GM18951 (cell line): ENCODE data around the gene MAML3.

Experiments
- POLR2A ChIP-seq: IDR thresholded peaks from 4 replicates; pipeline ENCODE4 v1.6.1; 2011; ENCODE audit warnings: mild to moderate bottlenecking; ENCODE audit not compliant: insufficient read length, insufficient read depth; ENCODE audit errors: extremely low read depth
- in situ Hi-C: fragments of 300-500 bp; cut with MboI; formaldehyde crosslinking; loops from one replicate; pipeline ENCODE4 v1.12.0; 2022; ENCODE audit warnings: low sequenced_read_pairs, mixed read lengths, inconsistent platforms; ENCODE audit not compliant: unreplicated experiment

MAML3 gene

DNA sequence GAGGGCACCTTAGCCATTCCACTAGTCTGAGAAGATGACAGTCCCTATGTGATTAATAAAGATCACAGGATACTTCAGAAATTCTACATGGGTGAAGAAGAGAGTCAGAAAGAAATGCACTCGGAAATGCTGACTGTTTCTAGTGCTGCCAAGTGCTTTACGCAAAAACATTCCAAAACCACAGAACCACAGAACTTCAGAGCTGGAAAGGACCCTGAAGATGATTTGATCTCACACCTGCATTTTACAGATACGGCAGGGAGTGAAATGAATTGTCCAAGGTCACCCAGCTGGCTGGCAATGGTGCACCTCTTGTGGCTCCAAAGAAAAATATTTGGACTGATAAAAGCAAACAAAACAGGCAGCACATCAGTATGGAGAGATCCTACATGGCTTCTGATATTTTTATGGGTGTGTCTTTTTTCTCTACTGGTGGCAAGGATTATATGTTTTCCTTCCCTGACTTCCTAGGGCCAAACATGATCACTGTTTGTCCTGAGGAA is 115.9 kb downstream of the MAML3 start:
- in situ Hi-C loops = no loop called here
- TF ChIP-seq POLR2A = no peak

DNA sequence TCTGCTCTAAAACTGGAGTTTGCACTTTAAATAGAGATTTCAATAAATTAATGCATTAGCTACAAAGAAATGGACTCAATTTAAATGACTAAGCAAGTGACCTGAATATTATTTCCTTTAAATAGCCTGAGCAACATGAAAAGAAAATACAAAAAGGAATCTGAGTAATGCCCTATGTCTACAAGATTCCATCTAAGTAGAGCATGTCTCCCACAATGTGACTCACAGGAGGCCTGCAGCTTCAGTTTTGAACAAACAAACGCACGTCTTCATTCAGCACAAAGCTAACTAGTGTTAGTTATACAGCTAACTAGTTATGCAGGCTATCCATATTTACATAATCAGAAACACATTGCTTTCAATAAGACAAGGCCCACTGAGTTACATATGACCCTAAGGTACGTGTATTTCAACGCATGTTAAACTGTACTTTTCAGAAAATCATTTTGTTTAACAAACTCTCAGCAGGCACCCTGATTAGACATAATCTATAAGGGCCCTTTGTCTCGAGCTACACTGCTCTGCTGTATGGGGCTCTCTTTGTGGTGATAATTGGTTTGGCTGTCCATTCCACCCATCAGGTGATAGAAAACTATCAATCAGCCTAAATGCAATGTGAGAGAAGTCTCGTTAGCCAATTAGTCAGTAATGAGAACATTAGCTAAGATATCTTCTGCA is 116.5 kb downstream of the MAML3 start:
- in situ Hi-C loops = no loop called here
- no peak for TF ChIP-seq POLR2A

DNA sequence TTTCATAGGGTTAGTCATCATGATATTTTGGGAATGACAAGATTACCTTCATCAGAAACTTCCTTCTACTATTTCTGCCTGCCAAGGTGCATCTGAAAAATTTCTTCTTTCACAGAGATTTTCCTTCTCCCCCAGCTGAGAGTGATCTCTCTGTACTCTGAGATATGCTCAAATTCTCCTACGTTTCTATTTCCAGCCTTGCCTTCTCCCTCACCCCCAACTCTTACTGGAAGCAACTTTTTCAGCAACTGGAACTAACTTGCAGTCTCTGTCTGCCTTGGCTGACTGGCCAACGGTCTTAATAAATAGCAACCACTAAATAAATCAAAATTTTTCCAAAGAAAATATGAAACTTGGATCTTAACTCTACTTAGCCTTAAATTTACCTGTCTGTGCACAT is 122.3 kb downstream of the MAML3 start:
- no peak for TF ChIP-seq POLR2A
- in situ Hi-C loops = no loop called here

DNA sequence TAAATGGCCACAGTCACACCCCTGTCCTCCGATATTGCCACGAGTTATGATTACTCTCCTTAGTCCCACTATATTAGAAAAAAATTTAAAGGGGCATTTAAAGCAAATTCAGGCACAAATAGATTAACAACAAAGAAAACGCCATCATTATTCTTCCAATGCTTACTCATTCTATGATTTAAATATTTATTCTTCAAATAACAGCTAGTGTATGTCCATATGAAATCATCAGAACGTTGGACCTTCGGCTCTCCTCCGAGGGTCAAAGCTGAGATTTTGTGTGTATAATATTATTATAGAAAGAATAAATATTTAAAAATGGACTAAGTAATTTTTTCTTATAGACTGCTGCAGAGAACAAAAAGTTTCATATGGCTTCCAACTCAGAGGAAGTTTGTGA is 122.9 kb downstream of the MAML3 start:
- TF ChIP-seq POLR2A = no peak
- in situ Hi-C loops = no loop called here

DNA sequence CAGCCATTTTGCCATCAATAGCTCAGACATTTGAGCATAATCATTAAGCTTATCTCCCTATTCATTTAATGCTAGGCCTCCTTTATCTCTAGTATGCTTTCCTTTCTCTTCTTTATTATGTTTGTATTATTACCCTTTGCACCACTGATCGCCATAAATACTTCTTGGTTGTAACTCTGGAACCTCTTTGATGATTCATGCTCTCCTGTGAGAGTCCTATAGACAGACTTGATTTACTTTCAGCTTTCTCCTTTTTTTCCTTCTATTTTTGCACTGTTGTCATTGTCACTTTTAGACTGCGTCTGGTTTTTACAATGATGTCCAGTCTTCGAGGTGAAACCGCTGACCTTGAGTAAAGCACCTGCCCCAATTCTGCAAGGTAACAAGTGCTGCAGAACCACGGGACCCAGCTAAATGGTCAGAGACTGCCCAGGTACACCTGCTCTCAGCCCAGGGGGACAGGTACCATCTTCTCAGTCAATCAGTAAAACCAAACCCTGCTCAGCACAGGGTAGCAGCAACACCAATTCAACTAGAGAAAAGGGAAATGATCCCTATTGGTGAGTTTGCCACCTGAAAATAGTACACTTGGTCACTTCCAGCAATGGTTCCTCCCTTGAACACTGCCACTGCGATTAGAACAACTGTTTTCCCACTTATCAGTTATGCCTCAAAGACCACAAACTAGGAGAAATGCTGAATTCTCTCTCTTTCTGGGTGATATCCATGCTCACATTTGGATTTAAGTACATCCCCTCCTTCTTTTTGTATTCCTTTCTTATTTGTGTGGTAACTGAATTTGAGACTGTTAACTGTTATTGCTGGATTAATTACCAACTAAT is 125.1 kb downstream of the MAML3 start:
- in situ Hi-C loops = no loop called here
- TF ChIP-seq POLR2A = no peak

DNA sequence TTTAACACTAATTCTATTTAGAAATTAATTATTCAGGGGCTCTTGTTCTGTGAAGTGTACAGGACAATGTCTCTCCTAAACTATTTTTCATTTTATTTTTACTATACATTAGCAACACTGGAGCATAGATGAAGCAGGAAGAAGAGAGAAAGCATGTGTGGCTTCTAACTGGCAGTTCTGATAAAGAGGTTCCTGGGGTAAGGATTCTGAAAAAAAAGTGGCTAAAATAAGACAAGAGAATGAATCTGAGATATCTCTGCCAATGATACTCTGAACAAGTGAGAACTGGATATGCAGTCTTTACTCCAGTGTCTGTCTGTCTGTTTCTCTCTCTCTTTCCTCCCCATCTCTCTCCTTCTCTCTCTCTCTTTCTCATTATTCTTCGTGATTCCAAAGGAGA is 125.9 kb downstream of the MAML3 start:
- no peak for TF ChIP-seq POLR2A
- in situ Hi-C loops = no loop called here

DNA sequence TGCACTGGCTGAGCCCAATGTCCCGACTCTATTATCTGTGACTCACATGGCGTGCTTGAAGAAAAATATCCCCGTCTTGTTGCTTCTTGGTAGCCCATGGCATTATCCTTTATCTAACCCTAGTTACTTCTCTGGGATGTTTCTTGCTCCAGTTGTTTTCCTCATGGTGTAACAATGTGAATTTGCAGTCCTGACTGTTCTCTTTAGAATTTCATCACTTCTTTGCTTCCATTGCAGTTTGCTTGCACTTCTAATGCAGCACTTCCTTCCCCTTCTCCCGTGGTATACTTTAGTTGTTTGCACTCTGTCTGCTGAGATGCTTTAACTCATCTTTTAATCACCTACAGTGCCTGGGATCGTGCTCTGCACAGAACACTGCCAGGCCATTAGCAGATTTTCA is 126.9 kb downstream of the MAML3 start:
- in situ Hi-C loops = no loop called here
- no peak for TF ChIP-seq POLR2A

DNA sequence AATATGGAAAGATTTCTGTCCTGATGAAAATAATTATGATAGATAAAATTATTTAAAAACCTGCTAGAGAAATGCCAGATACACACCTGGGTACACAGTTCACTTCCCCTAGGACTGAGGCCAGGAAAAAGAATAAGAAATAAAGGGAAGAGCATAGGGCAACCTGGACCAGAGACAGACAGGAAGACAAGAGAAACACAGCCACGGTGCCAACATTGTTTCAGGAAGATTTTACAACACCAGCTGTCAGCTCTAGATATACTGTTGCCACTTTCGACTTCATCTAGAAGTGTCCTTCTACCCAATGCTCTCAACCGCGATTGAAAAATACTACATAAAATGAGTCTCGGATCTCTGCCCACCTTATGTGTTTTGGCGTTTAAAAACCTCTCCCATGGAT is 128.5 kb downstream of the MAML3 start:
- no peak for TF ChIP-seq POLR2A
- in situ Hi-C loops = no loop called here

DNA sequence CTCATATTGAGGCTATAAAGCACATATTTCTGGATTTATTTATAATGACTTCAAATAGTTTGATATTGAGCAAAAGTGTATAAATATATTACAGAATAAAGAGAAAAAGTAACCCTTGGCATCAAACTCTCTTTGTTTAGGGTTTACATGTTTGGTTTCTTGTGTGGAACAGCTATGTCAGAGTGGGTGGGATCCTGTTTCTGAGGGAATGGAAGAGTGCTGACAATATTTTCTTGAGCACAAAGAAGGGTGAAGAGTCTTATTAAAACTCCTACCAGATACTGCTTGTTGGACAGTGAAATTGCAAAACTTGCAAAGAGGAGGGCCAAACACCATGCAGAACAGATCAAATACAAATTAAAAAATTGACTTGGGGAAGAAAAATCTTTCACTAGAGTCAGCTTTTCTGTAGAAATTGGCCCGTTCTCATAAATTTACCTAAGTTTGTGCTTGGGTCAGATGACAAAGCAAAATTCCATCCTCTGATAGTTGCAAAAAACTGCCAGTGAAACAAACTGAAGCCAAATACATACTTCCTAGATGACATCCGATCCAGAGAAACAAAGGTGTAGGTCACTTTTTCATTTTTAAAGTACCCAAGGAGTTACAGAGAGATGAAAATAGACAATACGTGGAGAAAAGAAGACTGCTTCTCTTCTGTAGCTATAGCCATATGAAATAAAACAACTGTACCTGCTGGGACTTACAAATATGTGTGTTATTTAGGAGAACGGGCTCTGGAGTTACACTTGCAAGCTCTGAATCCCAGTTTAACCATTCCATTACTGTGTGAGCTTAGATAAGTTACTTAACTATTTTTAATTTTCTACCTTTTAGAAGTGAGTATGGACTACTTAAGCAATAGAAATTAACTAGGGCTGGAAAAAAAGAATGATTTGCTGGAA is 133.3 kb downstream of the MAML3 start:
- in situ Hi-C loops = no loop called here
- no peak for TF ChIP-seq POLR2A

DNA sequence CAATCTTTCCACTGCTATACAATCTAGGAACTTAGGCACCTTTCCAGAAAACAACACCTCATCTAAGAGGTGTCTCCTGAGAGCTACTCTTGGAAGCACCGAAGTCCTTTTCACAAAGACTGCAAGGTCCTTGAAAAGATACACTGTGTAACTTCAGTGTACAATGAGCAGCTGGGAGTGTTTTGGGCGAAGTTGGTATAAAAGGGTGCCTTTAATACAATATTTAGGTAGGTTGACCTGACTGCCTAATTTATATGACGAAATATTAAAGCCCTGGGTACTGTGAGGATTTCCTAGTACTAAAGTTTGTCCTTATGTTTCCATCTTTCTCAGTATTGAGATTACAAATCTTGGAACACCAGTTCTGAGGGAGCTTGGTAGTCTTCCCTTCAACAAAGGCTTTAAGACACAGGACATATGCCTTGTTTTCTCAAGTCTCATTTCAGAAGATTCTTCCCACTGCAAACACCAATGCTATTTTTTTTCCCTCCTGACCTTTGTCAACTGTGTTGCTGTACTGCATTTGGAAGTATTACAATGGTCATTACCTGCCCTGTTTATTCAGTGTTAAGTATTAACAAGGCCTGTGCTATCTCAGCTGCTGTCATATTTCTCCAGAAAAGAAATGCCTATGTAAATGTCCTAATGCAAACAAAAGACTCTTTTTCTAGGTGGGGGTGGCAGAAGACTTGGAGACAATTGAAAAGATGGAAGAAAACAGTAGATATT is 134.2 kb downstream of the MAML3 start:
- no peak for TF ChIP-seq POLR2A
- in situ Hi-C loops = no loop called here

DNA sequence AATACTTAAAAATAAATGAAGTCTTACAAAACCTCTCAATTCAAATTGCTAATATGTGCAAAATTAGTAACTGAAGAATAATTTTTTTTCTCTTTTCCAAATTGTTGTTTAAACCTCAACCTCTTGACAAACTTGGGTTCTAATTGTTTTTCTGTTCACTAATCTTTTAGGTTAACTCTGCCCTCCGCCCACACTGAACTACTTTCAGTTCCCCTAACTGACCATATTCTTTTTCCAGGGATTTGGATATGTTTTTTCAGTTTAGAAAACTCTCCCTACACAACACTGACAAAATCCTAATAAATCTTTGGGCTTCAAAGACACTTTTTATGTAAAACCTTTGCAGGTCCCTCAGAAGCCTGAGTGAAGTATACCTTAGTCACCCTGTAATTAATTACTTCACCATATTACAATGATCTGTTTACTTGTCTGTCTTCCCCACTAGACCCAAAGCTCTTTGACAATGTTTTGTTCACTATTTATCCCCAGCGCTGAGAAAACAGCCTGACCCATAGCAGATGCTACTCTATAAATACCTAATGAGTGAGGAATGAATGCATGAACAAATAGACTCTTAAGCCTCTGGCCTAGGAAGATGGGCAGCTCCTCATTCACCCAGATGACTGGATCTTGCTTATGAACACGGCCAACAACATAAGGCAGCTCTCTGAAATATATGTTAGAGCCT is 134.9 kb downstream of the MAML3 start:
- no peak for TF ChIP-seq POLR2A
- in situ Hi-C loops = no loop called here

DNA sequence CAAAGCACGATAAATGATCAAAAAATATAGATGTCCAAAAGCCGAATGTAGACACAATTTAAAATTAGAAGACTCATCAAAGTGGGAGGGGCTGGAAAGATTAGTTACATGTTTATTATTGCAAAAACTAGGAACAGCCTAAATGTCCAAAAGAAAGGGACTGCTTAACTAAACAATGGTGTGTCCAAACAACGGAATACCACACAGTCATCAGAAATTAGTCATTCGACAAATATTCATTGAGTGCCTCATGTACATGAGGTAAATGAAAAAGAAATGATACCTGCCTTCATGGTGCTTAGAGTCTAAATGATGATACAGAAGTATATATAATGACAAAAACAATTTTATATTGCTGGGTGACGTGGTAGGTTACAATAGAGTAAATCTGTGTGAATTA is 139.7 kb downstream of the MAML3 start:
- no peak for TF ChIP-seq POLR2A
- in situ Hi-C loops = no loop called here
